Measurements from ENCODE around the gene CYP4F12.
A peak's percentile ranks its signal among the peaks of the same experiment; 100 is the strongest.

Gene CYP4F12, protein sequence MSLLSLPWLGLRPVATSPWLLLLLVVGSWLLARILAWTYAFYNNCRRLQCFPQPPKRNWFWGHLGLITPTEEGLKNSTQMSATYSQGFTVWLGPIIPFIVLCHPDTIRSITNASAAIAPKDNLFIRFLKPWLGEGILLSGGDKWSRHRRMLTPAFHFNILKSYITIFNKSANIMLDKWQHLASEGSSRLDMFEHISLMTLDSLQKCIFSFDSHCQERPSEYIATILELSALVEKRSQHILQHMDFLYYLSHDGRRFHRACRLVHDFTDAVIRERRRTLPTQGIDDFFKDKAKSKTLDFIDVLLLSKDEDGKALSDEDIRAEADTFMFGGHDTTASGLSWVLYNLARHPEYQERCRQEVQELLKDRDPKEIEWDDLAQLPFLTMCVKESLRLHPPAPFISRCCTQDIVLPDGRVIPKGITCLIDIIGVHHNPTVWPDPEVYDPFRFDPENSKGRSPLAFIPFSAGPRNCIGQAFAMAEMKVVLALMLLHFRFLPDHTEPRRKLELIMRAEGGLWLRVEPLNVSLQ

GRCh38 chr19:15672580-15673175, at the start of gene CYP4F12:
Gene CYP4F12, plus strand, starts transcription at chr19:15673087. Its CDS starts 443 bp downstream, at chr19:15673530.
- peak; percentile 2 for DNase-seq (ENCODE audit: low read depth)
- H3K4me3 ChIP-seq (ENCODE audit: low read length) = peak within 1 kb of the TSS; percentile 66
- H3K27me3 ChIP-seq (replicated peaks; ENCODE audit: control insufficient read depth, insufficient read depth, low read length) = peaks cover 4% of the 10 kb centered on the region

GRCh38 chr19:15623711-15624318, 49.1 kb upstream of the CYP4F12 start:
- Histone ChIP-seq H3K4me1 (ENCODE audit: control insufficient read depth, insufficient read depth, low read length) (peaks cover 5% of the 10 kb centered on the region), H3K36me3 (ENCODE audit: control insufficient read depth, insufficient read depth, low read length, severe bottlenecking) (no peaks in the 10 kb centered on the region), H3K27me3 (replicated peaks; ENCODE audit: control insufficient read depth, insufficient read depth, low read length) (peaks cover 27% of the 10 kb centered on the region), H3K4me3 (ENCODE audit: low read length) (no peak overlapping the region), H3K9ac (ENCODE audit: low read length) (no peak overlapping the region), H3K9me3 (ENCODE audit: control insufficient read depth, low read length) (peaks cover 6% of the 10 kb centered on the region)
- no peak for DNase-seq (ENCODE audit: low read depth)

More at GRCh38 chr19:15672580-15673175, at the start of gene CYP4F12:
- Histone ChIP-seq H3K36me3 (ENCODE audit: control insufficient read depth, insufficient read depth, low read length, severe bottlenecking) (no peaks in the 10 kb centered on the region), H3K9ac (ENCODE audit: low read length) (peak within 1 kb of the TSS; percentile 63), H3K4me1 (ENCODE audit: control insufficient read depth, insufficient read depth, low read length) (peaks cover 22% of the 10 kb centered on the region), H3K9me3 (ENCODE audit: control insufficient read depth, low read length) (no peaks in the 10 kb centered on the region)

DNA sequence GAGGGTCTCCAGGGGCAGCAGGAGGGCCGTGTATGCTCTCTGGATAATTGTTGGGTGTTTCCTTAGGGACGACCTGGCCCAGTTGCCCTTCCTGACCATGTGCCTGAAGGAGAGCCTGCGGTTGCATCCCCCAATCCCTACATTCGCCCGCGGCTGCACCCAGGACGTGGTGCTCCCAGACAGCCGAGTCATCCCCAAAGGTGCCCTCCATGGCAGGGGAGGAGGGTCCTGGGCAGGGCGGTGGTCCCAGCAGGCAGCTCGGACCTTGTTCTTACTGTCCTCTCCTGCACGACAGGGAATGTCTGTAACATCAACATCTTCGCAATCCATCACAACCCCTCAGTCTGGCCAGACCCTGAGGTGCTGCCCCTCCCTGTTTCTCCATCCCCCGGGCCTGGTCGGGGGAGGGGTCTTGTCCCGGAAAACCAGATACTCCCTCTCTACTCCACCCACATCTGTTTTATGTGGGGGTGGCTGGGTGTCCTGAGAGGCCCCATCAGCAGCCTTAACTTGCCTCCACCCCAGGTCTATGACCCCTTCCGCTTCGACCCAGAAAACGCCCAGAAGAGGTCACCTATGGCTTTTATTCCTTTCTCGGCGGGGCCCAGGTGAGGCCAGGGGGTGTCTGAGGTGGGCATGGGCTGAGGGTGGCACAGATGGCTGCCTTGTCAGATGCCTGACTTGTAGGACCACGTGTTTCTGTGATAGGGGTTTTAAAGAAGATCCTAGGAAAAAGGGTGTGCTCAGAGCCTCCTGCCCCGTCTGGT, 44.5 kb upstream of the CYP4F12 start:
- Histone ChIP-seq H3K9ac (ENCODE audit: low read length) (no peak overlapping the region), H3K27me3 (replicated peaks; ENCODE audit: control insufficient read depth, insufficient read depth, low read length) (peaks cover 13% of the 10 kb centered on the region), H3K9me3 (ENCODE audit: control insufficient read depth, low read length) (peaks cover 6% of the 10 kb centered on the region), H3K36me3 (ENCODE audit: control insufficient read depth, insufficient read depth, low read length, severe bottlenecking) (no peaks in the 10 kb centered on the region), H3K4me3 (ENCODE audit: low read length) (no peak overlapping the region), H3K4me1 (ENCODE audit: control insufficient read depth, insufficient read depth, low read length) (no peaks in the 10 kb centered on the region)
- DNase-seq (ENCODE audit: low read depth) = no peak

DNA sequence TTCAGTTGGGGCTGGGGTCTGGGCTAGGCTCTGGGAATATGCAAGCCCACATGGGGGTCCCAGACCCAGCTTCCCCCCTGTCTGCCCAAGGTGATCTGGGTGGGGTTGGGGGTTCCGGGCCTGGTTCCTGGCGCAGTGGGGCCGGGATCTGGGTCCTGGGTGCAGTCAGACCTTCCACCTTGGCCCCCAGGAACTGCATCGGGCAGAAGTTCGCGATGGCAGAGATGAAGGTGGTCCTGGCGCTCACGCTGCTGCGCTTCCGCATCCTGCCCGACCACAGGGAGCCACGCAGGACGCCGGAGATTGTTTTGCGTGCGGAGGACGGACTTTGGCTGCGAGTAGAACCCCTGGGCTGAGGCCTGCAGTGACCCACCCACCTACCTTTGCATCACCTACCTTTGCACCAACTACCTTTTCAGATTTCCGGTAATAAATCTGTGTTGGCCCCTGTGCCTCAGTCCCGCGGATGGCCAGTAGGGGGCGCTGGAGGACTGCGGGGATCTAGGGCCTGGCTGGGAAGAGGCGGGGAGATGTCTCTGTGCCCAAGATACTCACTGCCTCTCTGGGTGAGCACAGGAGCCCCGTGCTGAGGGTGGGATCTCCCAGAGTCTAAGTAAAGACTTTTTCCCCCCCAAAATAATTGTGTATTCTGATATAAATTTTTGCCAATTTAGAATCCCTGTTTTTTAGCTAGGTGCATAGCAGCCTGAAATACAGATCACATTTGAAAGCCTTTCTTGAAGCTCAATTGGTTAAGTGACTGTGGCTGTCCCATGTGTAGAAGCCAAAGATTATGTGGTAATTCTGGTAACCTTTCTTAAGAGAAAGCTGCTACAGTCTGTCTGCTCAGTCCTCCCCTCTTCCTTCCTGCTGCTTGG, 43.6 kb upstream of the CYP4F12 start:
- Histone ChIP-seq H3K4me3 (ENCODE audit: low read length) (no peak overlapping the region), H3K9ac (ENCODE audit: low read length) (no peak overlapping the region), H3K9me3 (ENCODE audit: control insufficient read depth, low read length) (peaks cover 6% of the 10 kb centered on the region), H3K36me3 (ENCODE audit: control insufficient read depth, insufficient read depth, low read length, severe bottlenecking) (no peaks in the 10 kb centered on the region), H3K4me1 (ENCODE audit: control insufficient read depth, insufficient read depth, low read length) (no peaks in the 10 kb centered on the region), H3K27me3 (replicated peaks; ENCODE audit: control insufficient read depth, insufficient read depth, low read length) (peaks cover 12% of the 10 kb centered on the region)
- DNase-seq (ENCODE audit: low read depth) = peak; percentile 74

- Histone ChIP-seq H3K4me3 (ENCODE audit: low read length) (no peak overlapping the region), H3K36me3 (ENCODE audit: control insufficient read depth, insufficient read depth, low read length, severe bottlenecking) (no peaks in the 10 kb centered on the region), H3K27me3 (replicated peaks; ENCODE audit: control insufficient read depth, insufficient read depth, low read length) (peaks cover 12% of the 10 kb centered on the region), H3K4me1 (ENCODE audit: control insufficient read depth, insufficient read depth, low read length) (no peaks in the 10 kb centered on the region), H3K9ac (ENCODE audit: low read length) (no peak overlapping the region), H3K9me3 (ENCODE audit: control insufficient read depth, low read length) (peaks cover 6% of the 10 kb centered on the region)
- peak; percentile 17 for DNase-seq (ENCODE audit: low read depth)
Observed at GRCh38 chr19:15631817-15632216, 41.1 kb upstream of the CYP4F12 start.

- Histone ChIP-seq H3K9me3 (ENCODE audit: control insufficient read depth, low read length) (peaks cover under 1% of the 10 kb centered on the region), H3K27me3 (replicated peaks; ENCODE audit: control insufficient read depth, insufficient read depth, low read length) (peaks cover 10% of the 10 kb centered on the region), H3K4me1 (ENCODE audit: control insufficient read depth, insufficient read depth, low read length) (no peaks in the 10 kb centered on the region), H3K36me3 (ENCODE audit: control insufficient read depth, insufficient read depth, low read length, severe bottlenecking) (no peaks in the 10 kb centered on the region), H3K9ac (ENCODE audit: low read length) (no peak overlapping the region), H3K4me3 (ENCODE audit: low read length) (no peak overlapping the region)
- DNase-seq (ENCODE audit: low read depth) = no peak
Observed at GRCh38 chr19:15633082-15633835, 39.6 kb upstream of the CYP4F12 start.

DNA sequence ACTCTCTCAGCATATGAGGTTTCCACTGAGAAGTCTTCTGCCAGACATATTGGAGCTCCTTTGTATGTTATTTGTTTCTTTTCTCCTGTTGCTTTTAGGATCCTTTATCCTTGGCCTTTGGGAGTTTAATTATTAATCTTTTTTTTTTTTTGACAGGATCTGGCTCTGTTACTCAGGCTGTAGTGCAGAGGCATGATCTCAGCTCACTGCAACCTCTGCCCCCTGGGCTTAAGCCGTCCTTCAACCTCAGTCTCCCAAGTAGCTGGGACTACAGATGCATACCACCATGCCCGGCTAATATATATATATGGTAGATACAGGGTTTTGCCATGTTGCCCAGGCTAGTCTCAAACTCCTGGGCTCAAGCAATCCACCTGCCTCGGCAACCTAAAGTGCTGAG, 38.8 kb upstream of the CYP4F12 start:
- no peak for DNase-seq (ENCODE audit: low read depth)
- peaks cover 9% of the 10 kb centered on the region for H3K27me3 ChIP-seq (replicated peaks; ENCODE audit: control insufficient read depth, insufficient read depth, low read length)
- no peaks in the 10 kb centered on the region for H3K36me3 ChIP-seq (ENCODE audit: control insufficient read depth, insufficient read depth, low read length, severe bottlenecking)
- no peaks in the 10 kb centered on the region for H3K9me3 ChIP-seq (ENCODE audit: control insufficient read depth, low read length)
- no peak overlapping the region for H3K9ac ChIP-seq (ENCODE audit: low read length)
- no peaks in the 10 kb centered on the region for H3K4me1 ChIP-seq (ENCODE audit: control insufficient read depth, insufficient read depth, low read length)
- no peak overlapping the region for H3K4me3 ChIP-seq (ENCODE audit: low read length)

GRCh38 chr19:15635016-15635805, 37.7 kb upstream of the CYP4F12 start:
- Histone ChIP-seq H3K27me3 (replicated peaks; ENCODE audit: control insufficient read depth, insufficient read depth, low read length) (peaks cover 11% of the 10 kb centered on the region), H3K36me3 (ENCODE audit: control insufficient read depth, insufficient read depth, low read length, severe bottlenecking) (no peaks in the 10 kb centered on the region), H3K4me3 (ENCODE audit: low read length) (no peak overlapping the region), H3K9me3 (ENCODE audit: control insufficient read depth, low read length) (no peaks in the 10 kb centered on the region), H3K9ac (ENCODE audit: low read length) (no peak overlapping the region), H3K4me1 (ENCODE audit: control insufficient read depth, insufficient read depth, low read length) (no peaks in the 10 kb centered on the region)
- no peak for DNase-seq (ENCODE audit: low read depth)

DNA sequence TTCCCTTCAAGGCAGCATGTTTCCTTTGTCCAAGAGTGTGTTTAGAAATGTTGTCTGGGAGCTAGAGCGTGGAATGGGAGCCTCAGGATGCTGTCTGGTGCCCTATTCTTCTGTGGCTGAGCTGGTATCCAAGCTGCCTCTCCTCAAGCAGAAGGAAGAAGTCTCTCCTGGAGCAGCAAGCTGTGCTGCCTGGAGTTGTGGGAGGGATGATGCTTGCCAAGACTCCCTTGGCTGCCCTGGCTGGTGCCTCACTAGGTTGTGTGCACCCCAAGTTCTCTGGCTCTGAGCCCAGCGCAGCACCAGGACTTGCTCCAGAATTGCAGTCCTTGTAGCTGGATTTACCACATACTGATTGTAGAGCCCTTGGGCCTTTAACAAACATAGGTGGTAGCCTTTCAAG, 36.9 kb upstream of the CYP4F12 start:
- Histone ChIP-seq H3K4me3 (ENCODE audit: low read length) (no peak overlapping the region), H3K4me1 (ENCODE audit: control insufficient read depth, insufficient read depth, low read length) (no peaks in the 10 kb centered on the region), H3K27me3 (replicated peaks; ENCODE audit: control insufficient read depth, insufficient read depth, low read length) (peaks cover 11% of the 10 kb centered on the region), H3K36me3 (ENCODE audit: control insufficient read depth, insufficient read depth, low read length, severe bottlenecking) (no peaks in the 10 kb centered on the region), H3K9me3 (ENCODE audit: control insufficient read depth, low read length) (no peaks in the 10 kb centered on the region), H3K9ac (ENCODE audit: low read length) (no peak overlapping the region)
- DNase-seq (ENCODE audit: low read depth) = no peak
